Activated CD4-positive, alpha-beta T cell treated with anti-CD3 and anti-CD28 coated beads for 1 hour (primary cell): Measurements from ENCODE around the gene MUC4.

Experiments used
- DNase-seq: peaks from one replicate; pipeline ENCODE4 v3.0.0-alpha.2; 2020

Gene MUC4

GRCh38 chr3:195811756-195812155 lies at the start of gene MUC4:
Gene MUC4, minus strand, starts transcription at chr3:195811929. Its CDS starts 112 bp downstream, at chr3:195811817.
- DNase-seq = no peak

- DNase-seq = no peak
Observed at GRCh38 chr3:195860456-195860855, 48.7 kb upstream of the MUC4 start.

DNA sequence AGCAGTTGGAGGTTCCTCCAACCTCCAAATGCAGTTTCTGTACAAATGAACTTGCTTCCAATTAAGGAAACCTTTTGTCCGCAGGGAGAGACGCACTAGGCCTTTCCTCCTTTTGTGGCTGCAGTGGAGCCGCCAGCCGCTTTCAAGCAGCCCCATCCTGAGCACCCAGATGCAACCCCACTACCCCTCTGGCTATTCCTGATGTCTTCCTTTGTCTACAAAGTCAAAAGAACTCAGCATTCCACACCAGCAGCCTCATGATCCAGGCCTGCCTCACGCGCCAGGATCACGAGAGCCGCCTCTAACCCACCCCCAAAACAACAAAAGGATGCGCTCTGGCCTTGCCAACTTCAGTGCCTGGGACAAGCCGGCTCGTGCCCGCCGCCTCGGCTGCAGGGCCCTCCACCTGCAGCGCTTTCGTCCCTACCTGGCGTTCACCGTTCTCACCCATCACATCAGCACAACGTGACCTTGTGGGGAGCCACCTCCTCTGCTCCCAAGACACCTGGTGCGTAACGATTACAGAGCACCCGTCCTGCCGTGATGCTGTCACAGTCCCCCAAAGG lies 48.2 kb upstream of the MUC4 start:
- no peak for DNase-seq

- peak; percentile 60 for DNase-seq
Observed at GRCh38 chr3:195859061-195859845, 47.5 kb upstream of the MUC4 start.

GRCh38 chr3:195856410-195857084 lies 44.8 kb upstream of the MUC4 start:
- DNase-seq = no peak

DNA sequence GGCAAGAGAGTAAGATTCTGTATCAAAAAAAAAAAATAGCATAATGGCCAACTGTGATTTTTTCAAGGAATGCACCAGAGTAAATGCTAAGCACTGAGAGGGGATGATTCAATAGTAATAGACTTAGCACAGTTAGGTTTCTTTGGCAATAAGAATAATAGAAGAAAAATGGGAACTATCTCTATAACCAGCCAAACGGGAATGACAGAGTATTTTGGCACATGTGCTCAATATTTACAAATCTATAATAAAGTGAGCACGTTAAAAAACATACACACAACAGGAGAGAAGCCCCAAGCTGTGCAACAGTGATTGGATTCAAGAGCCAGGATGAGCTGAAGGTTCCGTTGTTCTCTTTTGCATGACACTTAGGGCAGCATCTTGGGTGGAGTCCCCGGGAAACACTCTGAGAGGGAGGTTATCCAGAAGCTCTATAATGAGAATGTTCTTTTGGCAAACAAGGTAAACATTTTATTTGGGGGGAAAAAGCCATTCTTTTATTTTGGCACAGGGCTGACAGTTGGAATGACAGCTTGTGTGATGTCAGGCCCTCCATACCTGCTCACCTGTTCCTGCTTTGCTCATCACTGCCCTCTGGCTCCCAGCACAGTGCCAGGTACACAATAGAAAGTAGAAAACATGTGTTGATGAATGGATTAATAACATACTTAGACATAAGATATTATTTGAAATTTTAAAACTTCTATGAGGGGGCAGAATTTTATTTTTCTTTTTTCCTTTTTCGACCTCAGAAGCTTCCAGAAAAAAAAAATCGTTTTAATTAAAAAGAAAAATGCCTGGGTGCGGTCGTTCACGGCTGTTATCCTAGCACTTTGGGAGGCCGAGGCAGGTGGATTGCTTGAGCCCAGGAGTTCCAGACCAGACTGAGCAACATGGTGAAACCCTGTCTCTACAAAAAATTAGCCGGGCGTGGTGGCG lies 44.0 kb upstream of the MUC4 start:
- no peak for DNase-seq

DNA sequence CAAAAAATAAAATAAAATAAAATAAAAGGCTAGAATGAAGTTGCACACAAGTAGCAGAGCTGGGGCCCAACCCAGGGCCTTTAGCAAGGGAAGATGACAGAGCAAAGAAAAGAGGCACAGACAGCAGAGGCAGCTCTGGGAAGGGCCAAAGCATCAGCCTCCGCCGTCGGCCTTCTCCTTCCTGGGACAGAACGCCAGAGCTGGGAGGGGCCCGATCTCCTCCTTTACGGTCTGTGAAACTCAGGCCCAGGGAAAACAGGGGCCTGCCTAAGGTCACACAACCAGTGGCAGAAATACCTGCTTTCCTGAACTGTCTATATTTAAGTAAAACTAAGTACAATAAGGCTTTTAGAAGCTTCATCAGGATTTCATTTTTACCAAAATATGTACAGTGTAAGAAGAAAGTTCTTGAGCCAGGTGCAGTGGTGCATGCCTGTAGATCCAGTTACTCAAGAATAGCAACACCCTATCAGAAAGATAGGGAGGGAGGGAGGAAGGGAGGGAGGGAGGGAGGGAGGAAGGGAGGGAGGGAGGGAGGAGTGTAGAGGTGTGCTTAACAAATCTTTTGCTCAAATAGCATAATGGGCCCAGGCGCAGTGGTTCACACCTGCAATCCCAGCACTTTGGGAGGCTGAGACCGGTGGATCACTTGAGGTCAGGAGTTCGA lies 43.0 kb upstream of the MUC4 start:
- DNase-seq = no peak

- DNase-seq = no peak
Observed at GRCh38 chr3:195853996-195854395, 42.3 kb upstream of the MUC4 start.

DNA sequence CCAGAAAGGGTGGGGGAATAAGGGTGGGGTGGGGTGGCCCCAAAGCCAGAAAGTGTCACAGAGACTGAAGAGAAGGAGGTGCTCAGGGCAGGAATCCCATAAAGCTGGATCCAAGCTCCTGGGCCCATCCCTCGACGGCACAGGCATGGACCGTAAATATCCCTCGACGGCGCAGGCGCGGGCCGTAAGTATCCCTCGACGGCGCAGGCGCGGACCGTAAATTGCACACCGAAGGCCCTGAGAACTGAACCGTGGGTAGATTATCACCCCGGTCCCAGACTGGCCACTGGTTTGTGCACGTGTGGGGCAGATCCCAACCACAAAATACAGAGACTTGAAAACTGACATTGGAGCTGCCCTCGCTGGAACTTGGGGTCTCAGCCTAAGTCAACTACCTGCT lies 41.3 kb upstream of the MUC4 start:
- no peak for DNase-seq

DNA sequence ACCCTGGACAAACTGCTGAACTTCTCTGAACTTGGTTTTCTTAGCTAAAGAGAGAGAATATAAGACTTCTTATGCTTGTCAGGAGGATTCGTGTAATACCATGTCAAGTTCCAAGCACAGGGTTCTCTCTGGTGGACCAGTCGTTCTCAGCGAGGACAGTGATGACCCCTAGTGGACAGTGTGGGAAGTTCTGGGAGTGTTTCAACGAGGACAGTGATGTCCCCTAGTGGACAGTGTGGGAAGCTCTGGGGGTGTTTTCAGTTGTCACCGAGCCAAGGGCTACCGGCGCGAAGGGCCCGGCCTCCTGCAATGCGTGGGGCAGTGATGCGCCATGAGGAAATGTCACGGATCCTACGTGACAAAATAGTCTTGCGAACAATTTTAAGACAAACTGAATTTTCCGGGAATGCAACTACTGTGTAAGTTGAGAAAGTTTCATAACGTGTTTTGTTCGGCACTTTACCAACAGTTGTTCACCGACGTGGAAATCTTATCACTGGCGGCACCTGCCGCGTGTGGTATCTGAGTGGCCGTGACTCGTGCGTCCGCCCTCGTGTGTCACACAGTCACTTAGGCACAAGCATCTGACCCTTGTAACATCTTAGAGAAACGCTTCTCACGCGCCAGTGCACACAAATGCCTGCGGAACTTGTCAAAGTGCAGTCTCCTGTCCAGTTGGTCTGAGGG lies 39.3 kb upstream of the MUC4 start:
- DNase-seq = peak; percentile 75

DNA sequence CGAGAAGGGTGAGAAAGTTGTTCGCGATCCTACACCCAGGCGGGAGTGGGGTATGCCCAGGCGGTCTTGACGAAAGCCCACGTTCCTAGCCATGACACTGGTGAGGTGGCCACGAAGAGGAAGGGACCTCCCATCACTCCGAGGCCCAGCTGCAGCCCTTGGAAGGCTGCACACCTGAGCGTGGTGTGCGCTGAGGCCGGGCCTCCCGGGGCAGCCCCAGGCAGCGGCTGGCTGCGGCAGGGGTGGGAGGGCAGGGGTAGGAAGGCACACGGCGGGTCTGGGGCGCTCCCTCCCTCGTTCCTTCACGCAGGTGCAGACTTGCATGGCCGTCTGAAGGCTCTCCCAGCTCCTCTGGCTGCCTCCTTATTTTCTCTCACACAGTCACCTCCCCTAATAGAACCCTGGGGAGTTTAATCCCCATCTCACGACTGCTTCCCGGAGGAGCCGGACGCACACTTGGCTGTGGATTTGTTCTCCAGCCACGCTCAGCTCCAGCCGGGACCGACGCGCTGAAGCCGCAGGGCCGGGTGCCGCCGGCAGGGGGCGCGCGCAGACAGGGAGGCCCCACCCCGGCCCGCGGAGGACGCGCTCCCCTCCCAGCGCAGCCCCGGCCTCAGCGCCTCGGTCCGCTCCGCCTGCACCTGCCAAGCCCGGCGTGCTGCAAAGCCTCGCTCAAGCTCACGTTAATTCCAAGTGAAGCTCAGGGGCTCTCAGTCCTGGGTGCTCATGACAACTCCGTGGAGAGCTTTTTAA lies 37.8 kb upstream of the MUC4 start:
- no peak for DNase-seq

DNA sequence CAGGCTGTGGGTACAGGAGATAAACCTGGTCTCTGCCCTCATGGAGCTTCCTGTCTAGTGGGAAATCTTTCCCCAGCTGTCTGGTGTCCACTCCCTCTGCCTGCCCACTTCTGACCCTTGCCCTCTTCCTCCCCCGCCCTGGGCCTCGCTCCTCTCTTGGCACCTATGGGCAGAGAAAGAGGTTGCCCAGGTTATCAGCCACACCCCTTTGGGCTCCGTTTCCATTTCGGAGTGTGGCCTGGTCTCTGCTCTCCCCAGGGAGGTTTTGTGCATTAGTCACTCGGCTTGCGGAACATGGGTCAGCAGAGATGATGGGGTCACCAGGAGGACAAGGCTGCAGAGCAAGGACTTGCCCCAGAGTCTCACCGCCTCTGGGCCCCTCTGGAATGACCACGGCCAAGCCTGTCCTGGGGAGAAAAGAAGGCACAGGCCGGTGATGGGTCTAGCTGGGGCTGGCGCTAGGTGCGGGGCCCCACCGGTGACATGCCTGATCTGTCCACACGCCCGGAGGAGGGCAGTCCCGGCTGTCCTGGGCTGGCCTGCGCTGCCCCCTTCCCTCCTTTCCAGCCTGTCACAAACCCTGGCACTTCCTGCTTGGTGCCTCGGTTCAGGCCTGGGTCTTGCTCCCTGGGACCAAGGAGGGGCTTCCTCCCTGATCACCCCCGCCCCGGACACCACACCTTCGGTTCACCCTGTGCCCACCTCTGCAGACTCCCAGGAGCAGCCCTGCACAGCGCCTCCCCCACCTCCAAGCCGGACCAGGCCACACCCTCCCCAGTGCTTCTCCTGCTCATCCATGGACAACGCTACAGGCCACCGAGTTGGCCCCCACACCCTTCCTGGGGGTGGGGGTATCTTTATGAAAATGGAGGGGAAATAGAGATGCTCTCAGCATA lies 35.6 kb upstream of the MUC4 start:
- no peak for DNase-seq

GRCh38 chr3:195845483-195845882 lies 33.8 kb upstream of the MUC4 start:
- no peak for DNase-seq

- no peak for DNase-seq
Observed at GRCh38 chr3:195844671-195845218, 33.0 kb upstream of the MUC4 start.

DNA sequence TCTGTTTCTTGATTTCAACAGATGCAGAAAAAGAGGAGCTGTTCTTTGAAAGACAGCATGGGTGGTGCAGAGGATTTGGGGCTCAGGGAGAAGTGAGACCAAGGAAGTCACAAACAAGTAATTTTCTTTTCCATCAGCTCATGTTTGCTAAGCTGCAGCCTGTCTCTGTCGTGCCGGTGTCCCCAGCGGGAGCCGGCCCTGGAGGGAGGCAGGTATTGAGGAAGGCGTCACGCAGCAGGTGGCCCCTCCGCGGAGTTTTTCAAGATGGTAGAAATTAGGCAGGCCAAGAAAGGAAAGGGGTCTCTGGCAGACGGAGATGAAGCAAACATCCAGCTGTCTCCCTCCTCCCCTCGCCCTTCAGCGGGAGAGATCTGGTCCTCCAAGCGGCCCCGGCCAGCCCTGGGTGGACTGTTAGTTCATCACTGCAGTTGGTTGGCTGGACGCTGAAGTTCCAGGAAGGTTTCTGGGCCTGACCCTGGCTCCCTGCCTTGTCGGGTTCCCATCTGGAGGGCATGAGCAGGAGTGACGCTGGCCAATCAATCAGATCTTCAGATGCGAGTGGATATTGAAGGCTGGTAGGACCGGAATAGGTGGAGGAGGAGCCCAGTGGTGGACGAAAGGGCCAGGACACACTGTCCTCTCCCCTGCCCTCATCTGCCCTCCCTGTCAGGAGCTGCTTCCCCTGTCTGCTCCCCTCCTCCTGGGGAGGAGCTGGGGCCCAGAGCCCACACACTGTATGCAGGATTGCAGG lies 27.7 kb upstream of the MUC4 start:
- no peak for DNase-seq

DNA sequence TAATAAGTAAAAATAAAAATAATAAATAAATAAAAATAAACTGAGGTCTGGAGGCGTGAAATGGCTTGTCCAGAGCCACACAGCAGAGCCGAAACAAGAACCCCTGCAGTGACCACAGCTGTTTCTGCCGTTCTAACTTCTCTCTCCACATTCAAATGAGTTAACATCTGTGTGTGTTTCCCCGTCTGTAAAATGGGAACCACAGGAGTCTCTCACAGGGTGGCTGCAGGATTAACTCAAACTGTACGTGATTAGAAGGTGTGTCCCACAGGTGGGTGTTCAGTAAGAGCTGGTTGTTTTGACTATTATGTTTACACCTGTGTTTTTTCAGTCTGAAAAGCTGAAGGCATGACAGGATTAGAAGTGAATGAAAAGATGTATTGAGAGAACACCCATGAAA lies 27.0 kb upstream of the MUC4 start:
- DNase-seq = no peak

GRCh38 chr3:195836476-195837135 lies 24.9 kb upstream of the MUC4 start:
- no peak for DNase-seq

DNA sequence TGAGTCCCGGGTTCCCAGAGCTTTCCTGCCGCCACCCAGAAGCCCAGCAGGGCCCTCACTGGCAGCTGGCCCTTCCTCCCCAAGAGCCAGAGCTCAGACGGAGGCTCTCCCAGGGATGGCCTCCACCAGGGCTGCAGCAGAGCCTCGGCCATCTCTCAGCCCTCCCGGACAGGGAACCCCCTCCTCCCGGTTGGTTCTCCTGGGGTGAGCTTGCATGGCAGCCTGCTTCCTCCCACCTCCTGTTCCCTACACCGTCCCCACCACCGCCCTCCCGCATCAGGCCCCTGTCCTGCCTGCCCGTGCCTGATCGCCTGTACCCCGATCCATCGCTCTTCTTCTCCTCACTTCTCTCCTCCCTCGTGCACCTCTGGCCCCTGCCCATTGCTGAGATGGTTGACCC lies 24.1 kb upstream of the MUC4 start:
- DNase-seq = no peak
